OCI-LY3 (cell line): ENCODE results near the gene ALDH2.
"Not testable (repeated sequence)": the region's sequence is repeated elsewhere in the genome, so short reads cannot be mapped to it uniquely, and the experiment has no call there.

Source experiments
- CTCF ChIP-seq: fragments of 200-600, 300-600 bp; sonication (generic); IDR thresholded peaks from 2 replicates; pipeline ENCODE4 v1.5.1; 2014; ENCODE audit warnings: antibody characterized with exemption, low read length, low read depth
- EZH2phosphoT487 ChIP-seq: fragments of 200-600 bp; shearing (Covaris generic); IDR thresholded peaks from 2 replicates; pipeline ENCODE4 v1.6.1; 2018; ENCODE audit warnings: antibody characterized with exemption, mixed run types, low read depth

GRCh38 chr12:111723646-111724360, 42.9 kb upstream of the ALDH2 start:
- not testable (repeated sequence) for TF ChIP-seq CTCF, EZH2phosphoT487
